ENCODE results near the gene ILDR1. TPM values are rescaled to one million over a fixed set of nuclear protein-coding genes. Genes with fewer than 3 reads are reported as not detected.

ILDR1 gene
- total and polyA plus RNA-seq, 9 donors = 0.48 to 3.0 (median 0.80) TPM; not detected in 3

DNA sequence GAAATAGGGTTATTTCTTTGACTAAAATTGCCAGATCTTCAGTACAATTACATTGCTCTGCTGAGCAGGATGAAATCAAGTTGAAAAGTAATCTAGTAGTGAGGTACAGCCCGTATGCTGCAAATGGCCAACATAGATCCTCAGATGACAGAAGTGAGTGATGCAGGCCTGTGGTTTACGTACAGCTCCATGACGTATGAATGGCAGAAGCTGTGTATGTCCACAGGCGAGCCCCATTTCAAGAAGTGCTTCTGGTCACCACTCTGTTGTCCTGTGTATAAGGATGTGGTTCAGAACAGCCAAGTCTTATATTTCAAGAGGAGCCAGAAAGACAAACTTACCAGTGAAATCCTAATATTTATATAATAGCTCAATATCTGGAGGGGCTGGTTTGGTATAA is 42.3 kb upstream of the ILDR1 start:
- H3K4me1 ChIP-seq (ENCODE audit: insufficient read depth) = no peaks in the 10 kb centered on the region
- H3K27me3 ChIP-seq = no peaks in the 10 kb centered on the region
- H3K27ac ChIP-seq = no peak overlapping the region
- WGBS, 3 donors = 79 to 88% (median 85%) methylated on average over 4 of the region's 4 CpGs
- TF ChIP-seq EP300 (IDR thresholded peaks at IDR 0.05) (no peak), POLR2A (IDR thresholded peaks at IDR 0.05) (no peak)
- TF ChIP-seq, protein P1, sequence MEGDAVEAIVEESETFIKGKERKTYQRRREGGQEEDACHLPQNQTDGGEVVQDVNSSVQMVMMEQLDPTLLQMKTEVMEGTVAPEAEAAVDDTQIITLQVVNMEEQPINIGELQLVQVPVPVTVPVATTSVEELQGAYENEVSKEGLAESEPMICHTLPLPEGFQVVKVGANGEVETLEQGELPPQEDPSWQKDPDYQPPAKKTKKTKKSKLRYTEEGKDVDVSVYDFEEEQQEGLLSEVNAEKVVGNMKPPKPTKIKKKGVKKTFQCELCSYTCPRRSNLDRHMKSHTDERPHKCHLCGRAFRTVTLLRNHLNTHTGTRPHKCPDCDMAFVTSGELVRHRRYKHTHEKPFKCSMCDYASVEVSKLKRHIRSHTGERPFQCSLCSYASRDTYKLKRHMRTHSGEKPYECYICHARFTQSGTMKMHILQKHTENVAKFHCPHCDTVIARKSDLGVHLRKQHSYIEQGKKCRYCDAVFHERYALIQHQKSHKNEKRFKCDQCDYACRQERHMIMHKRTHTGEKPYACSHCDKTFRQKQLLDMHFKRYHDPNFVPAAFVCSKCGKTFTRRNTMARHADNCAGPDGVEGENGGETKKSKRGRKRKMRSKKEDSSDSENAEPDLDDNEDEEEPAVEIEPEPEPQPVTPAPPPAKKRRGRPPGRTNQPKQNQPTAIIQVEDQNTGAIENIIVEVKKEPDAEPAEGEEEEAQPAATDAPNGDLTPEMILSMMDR (IDR thresholded peaks at IDR 0.05) = no peak
- no peak overlapping the region for H3K4me3 ChIP-seq
- no peak for DNase-seq
- no peaks in the 10 kb centered on the region for H3K36me3 ChIP-seq
- intact Hi-C loops (cut with DNase I) = no loop called here
- no peaks in the 10 kb centered on the region for H3K9me3 ChIP-seq

DNA sequence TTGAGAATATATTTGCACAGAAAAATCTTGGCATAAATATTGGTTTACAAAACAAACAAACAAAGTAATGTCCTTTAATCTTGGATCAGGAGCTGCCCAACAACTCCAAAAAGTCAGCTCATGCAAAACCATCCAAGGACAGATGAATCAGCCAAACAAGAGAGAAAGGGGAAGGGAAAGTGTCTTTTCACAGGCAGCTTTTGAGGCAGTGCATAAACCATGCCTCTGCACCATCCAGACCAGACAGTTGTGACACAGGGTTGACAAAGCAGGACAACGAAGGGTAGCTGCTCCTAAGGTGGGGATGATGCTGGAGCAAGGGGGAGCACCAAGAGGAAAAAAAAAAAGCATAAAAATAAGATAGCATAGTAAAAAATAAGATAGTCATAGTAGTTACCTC is 41.9 kb upstream of the ILDR1 start:
- intact Hi-C loops (cut with DNase I) = no loop called here
- Histone ChIP-seq H3K4me3 (no peak overlapping the region), H3K27me3 (no peaks in the 10 kb centered on the region), H3K36me3 (no peaks in the 10 kb centered on the region), H3K4me1 (ENCODE audit: insufficient read depth) (no peaks in the 10 kb centered on the region), H3K9me3 (no peaks in the 10 kb centered on the region), H3K27ac (no peak overlapping the region)
- TF ChIP-seq POLR2A (IDR thresholded peaks at IDR 0.05) (no peak), EP300 (IDR thresholded peaks at IDR 0.05) (no peak)
- TF ChIP-seq, protein P1 (IDR thresholded peaks at IDR 0.05) = no peak
- no peak for DNase-seq
- WGBS, 3 donors = 58 to 70% (median 63%) methylated on average over 1 of the region's 1 CpG

- H3K27me3 ChIP-seq = no peaks in the 10 kb centered on the region
- TF ChIP-seq, protein P1 (IDR thresholded peaks at IDR 0.05) = no peak
- no peak for TF ChIP-seq EP300 (IDR thresholded peaks at IDR 0.05)
- no peak for TF ChIP-seq POLR2A (IDR thresholded peaks at IDR 0.05)
- intact Hi-C loops (cut with DNase I) = no loop called here
- DNase-seq = no peak
- 66 to 67% (median 67%) methylated on average over 6 of the region's 6 CpGs for WGBS, 3 donors
- no peak overlapping the region for H3K4me3 ChIP-seq
- no peaks in the 10 kb centered on the region for H3K36me3 ChIP-seq
- no peak overlapping the region for H3K27ac ChIP-seq
- no peaks in the 10 kb centered on the region for H3K4me1 ChIP-seq (ENCODE audit: insufficient read depth)
- H3K9me3 ChIP-seq = no peaks in the 10 kb centered on the region
These were observed 38.1 kb upstream of the ILDR1 start for GRCh38 chr3:122060040-122060698.

DNA sequence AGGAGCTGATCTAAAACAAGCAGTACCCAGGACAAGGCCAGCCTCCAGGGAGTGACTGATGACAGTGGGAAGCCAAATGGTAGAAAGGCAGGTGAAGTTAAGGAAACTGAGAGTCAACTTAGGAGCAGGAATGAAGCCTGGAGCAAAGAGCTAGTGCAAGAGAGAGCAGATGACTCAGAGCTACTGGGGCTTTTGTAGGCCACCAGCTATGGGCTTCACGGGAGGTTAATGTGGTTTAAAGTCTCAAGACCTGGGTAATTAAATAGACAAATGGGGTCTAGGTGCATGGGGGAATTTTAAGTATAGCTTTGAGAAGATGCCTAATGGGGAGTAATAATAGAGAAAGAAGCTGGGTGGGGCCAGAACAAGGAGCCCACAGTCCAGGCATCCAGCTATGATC is 36.2 kb upstream of the ILDR1 start:
- WGBS, 3 donors = 70 to 81% (median 81%) methylated on average over 1 of the region's 1 CpG
- no peak for DNase-seq
- H3K27ac ChIP-seq = no peak overlapping the region
- H3K27me3 ChIP-seq = no peaks in the 10 kb centered on the region
- intact Hi-C loops (cut with DNase I) = no loop called here
- H3K9me3 ChIP-seq = no peaks in the 10 kb centered on the region
- TF ChIP-seq, protein P1 (IDR thresholded peaks at IDR 0.05) = no peak
- TF ChIP-seq EP300 (IDR thresholded peaks at IDR 0.05) (no peak), POLR2A (IDR thresholded peaks at IDR 0.05) (no peak)
- no peaks in the 10 kb centered on the region for H3K4me1 ChIP-seq (ENCODE audit: insufficient read depth)
- H3K36me3 ChIP-seq = no peaks in the 10 kb centered on the region
- no peak overlapping the region for H3K4me3 ChIP-seq
